HG03354 (cell line): Measurements from ENCODE around the gene TSPOAP1.

Experiments used
- ATAC-seq: cut with Tn5 transposase; IDR thresholded peaks from one replicate; pipeline ENCODE4 v1.9.1; 2021; ENCODE audit warnings: mild to moderate bottlenecking; ENCODE audit not compliant: unreplicated experiment, poor library complexity, severe bottlenecking

The TSPOAP1 gene

DNA sequence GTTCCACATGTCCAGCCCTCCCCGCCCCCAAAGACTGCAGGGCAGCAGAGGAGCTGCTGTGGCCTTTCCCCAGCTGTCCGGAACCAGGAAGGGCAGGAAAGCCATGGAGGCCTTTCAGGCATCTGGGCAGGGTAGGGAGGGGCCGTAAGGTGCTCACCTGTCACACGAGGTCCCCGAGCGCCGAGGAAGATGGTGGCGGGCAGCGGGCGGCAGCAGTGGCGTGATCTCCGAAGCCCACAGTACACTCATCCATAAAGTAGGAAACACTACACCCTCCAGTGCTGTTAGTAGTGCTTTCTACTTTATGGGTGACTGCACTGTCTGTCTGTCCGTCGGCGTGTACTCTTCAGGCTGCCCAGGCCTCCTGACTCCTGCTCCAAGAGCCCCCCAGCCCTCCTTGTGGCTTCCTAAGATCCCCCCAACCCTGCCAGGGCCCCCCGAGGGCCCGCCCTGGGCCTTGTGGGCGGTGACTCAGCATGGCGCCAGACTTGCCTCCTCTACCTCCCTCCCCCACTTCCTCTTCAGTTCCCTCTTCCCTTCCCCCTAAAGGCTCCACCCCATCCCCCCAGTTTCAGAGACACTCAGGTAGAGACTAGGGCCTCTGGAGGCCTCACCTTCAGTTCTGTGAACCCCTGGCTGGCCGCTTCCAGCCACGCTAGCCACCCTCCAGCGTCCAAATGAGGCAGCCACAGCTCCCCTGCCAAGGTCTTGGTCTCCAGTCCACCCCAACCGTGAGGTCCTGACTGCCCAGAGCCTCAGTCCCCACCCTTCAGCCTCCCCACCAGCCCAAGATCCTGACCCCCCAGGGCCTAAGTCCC lies 2.6 kb upstream of the TSPOAP1 start:
- no peak for ATAC-seq

DNA sequence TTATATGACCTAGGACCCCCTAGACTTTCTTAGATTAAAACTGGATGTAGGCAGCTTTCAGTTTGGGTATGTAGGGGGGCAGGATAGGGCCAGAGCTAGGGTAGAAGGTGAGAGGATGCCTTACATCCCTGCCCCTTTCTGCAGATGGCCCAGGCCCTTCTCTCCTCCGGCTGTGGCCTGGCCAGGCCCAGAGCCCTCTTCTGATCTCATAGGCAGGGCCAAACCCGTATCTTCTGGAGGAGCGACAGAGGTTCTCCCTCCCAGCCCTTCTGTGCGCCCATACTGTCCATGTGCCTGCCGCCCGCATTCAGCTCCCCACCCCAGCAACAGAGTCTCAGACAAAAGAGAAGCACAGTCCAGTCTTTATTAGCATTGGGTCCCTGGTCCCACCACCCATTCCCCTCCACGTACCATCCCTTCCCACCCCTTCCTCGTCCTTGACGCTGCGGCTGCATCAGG lies 2.0 kb upstream of the TSPOAP1 start:
- ATAC-seq, result no peak

DNA sequence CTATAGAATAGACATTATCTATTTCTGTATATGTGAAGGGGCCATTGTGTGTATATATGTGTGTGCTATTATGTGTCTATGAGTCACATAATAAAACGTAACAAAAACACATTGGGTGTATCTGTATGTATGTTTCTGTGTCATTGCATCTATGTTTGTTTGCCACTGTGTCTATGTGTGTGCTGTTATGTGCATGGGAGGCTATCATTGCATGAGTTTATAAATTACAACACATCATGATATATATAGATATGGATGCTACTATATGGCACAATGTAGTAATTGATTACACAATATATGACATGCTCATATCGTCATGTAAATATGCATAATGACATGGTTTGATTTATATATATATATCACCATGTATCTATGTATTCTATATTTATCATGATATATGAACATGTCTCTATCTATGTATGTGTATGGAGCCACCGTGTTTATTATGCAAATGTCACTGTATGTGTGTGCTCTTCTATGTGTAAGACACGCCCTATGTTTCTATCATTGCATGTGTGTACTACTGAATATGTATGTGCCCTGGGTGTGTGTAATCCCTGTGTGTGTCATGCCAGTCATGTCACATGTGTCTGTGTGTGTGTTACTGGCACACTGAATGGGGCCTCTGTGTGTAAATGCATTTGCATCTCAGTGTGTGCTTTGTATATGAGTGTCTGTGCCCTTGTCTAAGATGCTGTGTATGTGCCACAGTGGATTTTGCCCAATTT lies 1.4 kb upstream of the TSPOAP1 start:
- ATAC-seq, result peak; percentile 19

DNA sequence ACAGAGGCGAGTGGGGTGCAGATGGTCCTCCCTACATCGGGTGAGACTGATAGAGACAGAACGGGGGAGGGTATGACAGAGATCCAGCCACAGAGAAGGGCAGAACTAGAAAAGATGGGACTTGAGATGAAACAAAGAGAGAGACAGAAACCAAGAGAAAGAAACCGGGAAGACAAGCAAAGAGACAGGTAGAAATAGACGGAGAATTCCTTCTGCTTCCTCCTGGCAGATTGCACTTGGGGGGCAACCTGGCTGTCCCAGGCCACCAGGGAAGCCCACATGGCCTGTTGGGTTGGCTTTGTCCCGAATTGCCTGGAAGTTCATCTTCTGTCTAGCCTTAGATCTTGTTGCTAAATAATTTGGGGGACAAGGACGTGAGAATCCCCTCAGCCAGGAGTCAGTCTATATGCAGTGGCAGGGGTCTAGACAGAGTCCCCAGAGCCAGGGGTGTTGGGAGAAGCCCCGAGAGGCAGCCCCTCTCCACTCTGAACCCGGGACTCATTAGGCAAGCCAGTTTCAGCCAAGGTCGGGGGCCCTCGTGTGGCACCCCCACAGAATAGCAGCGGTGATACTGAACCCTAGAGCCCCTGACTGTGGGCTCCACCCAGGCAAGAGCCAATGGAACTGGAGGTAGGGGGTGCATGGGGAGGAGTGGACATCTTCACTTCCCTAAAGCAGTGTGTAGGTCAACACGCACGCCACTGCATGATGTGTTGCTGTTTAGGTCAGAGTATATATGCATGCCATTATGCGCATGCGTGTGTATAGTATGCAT lies 627 bp upstream of the TSPOAP1 start:
- peak; percentile 55 for ATAC-seq

DNA sequence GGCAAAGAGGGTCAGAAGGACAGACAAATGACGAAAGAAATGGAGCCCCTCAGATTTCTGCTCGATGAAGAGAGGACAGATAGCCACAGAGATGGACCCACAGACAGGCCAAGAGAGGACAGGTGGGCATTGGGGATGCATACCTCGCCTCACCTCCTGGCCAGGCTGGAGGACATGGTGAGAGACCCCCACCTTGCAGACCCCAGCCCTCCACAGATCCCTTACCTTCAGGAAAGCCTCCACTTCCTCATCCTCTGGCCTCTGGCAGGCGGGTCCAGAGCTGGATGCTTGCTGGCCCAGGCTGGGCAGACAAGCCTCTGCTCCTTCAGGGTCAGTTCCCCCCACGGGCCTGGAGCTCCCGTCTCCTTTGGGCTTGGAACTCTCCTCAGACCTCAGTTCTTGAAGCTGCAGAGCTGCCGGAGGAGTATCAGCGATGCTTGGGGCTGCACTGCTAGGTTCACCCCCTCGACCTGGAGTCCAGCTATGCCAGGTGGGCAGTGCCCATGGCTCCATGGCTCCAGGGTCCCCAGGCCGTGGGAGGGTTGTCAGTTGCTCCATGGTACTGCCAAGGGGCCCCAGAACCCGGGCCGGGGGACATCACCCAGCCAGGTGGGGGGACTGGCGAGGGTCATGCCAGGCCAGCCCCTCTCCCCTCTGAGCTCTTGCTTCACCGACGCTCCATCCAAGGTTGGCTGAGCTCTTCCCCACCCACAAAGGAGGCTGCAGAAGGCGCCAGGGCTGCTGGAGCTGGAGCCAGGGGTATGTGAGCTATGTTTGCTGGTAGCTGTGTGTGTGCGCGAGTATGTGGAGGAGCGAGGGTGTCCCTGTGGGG lies 1.0 kb downstream of the TSPOAP1 start:
- ATAC-seq, result no peak

DNA sequence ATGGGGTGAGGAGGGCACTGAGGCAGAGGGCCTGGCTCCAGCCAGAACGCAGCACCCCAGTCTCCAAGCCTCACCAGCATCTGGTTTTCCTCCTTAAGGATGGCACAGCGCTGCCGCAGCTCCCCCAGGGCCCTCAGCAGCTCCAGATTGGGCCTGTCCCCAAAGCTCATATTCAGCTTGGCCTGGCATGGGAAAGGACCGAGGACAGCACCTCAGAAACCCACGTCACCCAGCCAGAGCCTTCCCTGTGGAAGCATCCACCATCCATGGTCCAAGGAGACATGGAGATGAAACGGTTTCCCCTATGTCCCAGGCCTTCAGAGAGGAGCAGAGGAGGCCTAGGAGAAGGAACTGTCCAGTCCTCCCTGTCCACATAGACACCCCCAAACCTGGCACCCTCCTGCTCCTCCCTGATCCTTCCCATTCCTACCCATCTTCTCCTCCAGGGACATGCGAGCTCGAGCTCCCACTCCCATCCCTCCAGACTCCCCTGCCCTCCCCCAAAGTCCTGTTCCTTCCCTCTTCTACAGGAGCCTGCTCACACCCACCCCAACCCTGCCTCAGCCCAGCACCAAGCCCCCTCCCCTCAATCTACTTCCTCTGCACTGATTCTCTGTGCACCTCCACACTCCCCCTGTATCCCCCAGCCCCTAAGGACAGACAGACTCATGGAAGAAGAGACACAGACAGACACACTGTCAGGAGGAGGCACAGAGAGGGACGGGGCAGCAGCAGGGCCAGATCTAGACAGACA lies 1.8 kb downstream of the TSPOAP1 start:
- no peak for ATAC-seq

DNA sequence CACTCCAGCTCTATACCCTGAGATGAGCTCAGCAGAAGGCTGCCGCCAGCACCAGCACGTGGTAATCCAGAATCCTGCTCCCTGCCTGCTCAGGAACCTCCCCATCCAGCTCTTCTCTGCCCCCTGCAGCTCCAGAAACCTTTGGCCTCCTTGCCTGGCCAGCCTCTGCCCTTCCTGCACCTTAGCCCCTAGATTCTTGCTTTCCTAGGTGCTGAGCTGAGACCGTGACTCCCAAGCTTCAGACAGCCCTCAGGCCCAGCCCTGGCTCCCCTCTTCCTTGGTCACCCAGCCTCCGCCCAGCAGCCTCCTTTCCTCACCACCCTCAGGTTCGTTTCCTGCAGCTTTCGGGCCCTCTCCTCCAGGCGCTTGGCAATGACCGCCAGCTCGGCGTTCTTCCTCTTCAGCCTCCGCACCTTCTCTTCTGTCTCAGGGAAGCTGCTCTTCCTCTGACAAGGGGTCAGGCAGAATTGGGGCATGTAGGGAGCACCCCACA lies 2.6 kb downstream of the TSPOAP1 start:
- ATAC-seq, result no peak

DNA sequence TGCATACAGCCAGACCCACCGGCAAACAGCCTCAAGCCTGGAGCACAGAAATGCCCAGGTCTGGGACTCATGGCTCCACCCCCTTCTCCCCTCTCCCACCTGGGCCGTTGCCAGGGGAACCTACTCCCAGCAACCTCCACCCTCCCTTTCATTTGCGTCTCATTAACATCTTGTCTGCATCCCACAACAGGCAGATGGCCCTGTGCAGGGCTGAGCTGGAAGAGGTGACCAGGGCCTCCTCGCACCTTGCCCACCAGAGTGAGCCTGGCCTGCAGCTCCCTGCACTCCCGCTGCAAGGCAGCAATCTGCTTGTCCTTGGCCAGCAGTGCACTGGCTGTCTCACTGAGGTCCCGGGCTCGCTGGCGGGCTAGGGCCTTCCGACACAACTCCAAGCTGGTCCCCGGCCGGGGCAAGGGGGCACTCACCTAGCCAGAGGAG lies 3.3 kb downstream of the TSPOAP1 start:
- no peak for ATAC-seq

DNA sequence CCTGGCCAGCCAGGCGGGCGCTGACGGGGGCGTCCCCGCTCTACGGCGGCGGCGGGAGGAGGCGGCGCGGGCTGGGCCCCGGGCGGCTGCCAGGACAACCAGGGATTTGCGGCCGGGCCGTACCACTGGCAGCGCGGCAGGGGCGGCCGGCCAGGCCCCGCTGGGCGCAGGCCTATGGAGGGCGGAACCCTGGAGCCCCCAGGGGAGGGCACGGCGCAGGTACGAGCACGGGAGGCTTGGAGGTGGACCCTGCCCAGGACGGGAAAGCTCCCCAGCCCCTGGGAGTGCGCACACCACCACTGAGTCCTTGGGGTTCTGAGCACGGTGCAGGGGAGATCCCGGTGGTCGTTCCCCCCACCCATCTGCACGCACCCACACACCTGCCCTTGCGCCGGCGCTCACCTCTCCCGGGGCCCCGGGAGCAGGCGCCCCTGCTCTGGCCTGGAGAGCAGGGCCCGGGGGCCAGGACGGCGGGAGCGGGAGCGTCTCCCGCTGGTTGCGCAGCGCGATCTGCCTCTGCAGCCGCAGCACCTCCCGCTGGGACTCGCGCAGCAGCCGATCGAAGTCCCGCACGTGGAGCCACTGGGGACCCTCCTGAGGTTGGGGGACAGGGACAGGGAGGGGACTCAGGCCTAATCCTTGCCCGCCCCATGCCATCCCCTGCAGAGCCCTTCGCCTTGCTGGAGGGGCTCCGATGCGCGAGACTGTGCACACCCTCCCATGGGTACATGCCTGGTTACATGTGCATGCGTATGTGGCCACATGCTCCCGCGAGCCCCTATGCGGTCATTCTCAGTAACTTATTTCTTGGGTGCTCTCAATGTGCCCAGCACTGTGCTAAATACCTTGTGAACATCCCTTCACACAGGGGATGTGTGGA lies 3.9 kb downstream of the TSPOAP1 start:
- no peak for ATAC-seq

DNA sequence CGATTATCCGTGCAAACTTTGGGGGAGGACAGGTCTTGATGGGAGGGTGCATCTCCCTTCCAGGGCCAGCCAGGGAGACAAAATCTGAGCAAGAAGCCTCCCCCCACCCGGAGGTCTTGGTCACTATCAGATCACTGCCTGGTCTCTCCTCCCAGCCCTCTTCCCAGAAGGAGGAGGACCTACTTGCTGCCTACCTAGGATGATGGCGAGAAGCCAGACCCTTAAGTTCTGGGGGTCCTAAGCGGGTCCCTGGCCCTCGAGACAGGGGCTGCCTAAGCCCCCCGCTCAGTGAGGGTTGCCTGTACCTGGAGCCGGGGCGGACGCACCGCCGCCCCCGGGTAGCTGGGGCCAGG lies 4.6 kb downstream of the TSPOAP1 start:
- no peak for ATAC-seq

DNA sequence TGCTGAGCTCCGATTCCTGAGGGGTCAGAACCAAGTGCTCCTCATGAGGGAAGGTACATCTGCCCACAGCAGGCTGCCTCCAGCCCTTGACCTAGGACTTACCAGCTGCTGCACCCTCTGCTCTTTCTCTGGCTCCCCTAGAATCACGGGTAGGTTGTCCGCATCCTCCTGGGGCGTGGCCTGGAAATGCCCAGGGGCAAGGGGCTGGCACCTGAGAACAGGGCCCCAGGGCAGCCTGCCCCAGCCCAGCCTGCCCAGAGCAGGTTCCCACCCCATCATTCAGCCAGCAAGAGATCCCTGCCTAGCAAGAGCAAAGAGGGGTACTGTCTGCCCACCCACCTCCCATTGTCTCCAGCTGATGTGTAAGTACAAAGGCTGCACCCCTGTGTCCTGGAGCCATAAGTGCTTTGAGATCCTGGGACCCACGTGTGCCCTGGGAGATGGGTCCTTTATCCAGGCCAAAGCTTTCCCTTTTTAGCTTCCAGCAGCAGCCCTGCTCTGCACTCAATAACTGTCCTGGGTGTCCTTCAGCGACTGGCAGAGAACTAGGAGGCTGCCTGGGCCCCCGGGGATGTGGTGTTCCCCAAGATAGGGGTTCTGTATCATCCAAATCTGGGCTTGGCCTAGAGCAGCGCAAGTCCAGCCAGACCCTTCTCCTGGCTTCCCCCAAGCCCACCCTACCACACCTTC lies 5.1 kb downstream of the TSPOAP1 start:
- no peak for ATAC-seq

DNA sequence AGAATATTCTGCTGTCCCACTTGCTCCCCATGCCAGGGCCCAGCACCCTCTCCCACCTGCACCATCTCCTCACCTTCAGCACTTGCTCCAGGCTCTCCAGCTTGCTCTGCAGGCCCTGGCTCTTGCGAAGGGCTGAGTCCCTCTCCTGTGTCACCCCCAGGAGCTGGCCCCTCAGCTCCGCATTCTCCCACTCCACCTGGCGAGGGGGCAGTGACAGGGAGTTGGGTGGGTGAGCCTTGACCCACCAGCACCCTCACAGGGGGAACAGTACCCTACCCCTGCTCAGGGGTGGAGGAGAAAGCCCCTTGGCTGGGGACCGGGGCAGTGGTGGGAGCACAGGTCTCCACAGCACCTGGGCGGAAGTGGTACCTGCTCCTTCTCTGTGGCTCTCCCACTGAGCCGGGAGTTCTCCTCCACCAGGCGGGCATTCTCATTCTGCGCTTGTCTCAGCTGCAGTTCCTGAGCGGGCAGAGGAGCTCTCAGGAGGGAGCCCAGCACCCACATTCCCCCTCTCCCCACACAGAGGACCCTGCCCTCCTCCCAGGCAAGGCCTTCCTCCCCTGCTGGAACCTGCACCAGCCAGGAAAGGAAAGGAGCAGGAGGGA lies 5.9 kb downstream of the TSPOAP1 start:
- no peak for ATAC-seq

DNA sequence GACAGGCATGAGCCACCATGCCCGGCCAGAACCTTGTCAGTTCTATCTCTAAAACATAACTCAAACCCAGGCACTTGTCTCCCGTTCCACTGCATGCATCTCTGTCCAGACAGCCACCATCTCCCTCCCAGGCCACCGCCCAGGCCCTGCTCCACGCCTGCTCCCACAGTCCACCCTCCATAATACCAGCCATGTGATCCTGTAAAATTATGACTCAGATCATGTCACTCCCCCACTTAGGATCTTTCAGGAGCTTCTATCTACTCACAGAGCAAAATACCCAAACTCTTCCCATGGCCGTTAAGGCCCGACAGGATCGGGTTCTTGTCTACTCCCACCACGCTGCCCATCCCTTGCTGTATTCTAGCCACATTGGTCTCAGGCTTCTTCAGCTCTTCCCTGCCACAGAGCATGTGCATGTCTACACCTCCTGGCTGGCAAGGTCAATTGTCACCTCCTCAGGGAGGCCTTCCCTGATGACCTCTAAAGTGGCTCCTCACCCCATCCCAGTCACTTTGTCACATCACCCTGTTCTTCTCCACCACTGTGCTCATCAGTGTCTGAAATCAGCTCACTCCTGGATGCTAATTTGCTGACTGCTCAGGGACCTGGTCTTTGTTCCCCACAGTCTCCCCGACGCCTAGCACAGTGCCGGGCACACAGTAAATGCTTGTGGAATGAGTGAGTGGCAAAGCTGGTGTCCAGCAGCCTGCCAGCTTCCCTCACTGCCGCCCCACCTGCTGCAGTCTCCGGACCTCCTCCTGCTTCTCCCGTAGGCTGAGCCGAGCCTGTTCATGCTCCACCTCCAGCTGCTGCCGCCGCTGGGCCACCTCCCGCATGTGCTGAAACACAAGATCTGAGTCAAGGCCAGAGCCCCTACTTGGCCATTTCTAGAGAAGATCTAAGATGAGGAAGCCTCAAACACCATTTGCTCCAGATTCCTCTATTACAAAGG lies 6.7 kb downstream of the TSPOAP1 start:
- ATAC-seq, result no peak

DNA sequence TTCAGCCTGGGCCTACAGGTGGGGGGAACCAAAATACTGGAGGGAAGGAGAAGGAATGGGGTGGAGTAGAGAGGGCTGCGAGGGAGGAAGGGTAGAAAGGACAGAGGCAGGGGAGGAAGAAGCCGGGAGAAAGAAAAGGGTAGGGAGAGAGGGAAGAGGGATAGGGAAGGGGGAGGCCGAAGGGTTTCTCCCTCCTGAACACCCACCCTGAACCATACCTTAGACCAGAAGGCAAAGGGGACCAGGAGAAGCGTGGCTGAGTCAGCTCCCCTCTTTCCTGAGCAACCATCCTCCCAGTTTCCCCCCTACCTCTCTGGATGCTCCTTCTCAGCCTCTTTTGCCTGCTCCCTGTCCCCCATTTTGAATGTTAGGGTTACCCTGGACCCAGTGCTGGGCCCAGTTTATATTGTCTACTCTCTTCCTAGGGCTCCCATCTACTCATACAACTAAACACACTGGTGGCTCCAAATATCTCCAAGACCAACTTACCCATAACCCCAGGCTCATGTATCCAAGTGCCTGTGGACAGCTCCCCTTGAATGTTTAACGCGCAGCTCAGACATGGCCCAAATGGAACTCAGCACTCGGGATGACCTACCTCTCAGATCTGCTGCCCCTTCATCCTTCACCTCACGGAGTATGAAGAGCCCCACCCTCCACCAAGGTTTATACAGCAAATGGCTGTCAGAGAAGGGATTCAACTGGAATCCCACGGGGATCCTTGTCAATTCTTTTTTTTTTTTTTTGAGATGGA lies 7.8 kb downstream of the TSPOAP1 start:
- no peak for ATAC-seq

DNA sequence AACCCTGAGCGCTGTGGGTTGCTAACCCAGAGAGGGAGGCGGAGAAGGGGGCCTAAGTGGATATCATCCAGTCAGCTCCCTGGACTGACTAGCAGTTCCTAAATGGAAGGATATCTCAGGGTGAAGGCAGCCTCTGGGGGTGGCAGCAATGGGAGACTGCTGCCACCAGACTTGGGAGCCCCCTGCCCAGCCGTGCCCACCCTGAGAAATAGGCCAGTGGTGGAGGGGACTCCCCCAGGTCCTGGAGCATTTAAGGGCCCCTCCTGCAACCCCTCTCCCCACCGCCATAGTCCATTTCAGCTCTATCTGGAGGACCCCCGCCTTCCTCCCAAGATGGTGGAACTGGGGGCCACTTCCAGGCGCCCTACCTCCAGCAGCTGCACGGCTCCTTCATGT lies 8.4 kb downstream of the TSPOAP1 start:
- ATAC-seq, result no peak
